Natural killer cell (primary cell): Measurements from ENCODE around the gene STXBP1. TPM values are rescaled to one million over a fixed set of nuclear protein-coding genes. Genes with fewer than 3 reads are reported as not detected.
A peak's percentile ranks its signal among the peaks of the same experiment; 100 is the strongest.

Source experiments
- ATAC-seq, 3 donors: fragments of 150-1000 bp in 2 of 3; fragments of 200-7000 bp in 1 of 3; cut with Tn5 transposase; 1 replicate in 1 of 3; 2 replicates in 2 of 3; pipeline ENCODE4 v1.10.0; 2021; ENCODE audit warnings: mild to moderate bottlenecking in 2 of 3, moderate library complexity in 2 of 3
- DNase-seq, 2 donors: peaks; one replicate each; pipeline versions ENCODE4 v3.0.0 to v3.0.0-alpha.2; 2013 to 2021; ENCODE audit warnings: mixed read lengths in 1 of 2
- H3K27ac ChIP-seq: one replicate; pipeline ENCODE4 v1.5.1; 2013; ENCODE audit warnings: mild to moderate bottlenecking, low read length
- H3K27me3 ChIP-seq: one replicate; pipeline ENCODE4 v1.6.1; 2013; ENCODE audit warnings: low read length; ENCODE audit not compliant: control insufficient read depth, insufficient read depth
- H3K36me3 ChIP-seq: one replicate; pipeline ENCODE4 v1.6.1; 2013; ENCODE audit warnings: low read length; ENCODE audit not compliant: control insufficient read depth, insufficient read depth
- H3K4me1 ChIP-seq: one replicate; pipeline ENCODE4 v1.6.1; 2013; ENCODE audit warnings: low read length; ENCODE audit not compliant: control insufficient read depth, insufficient read depth
- H3K4me3 ChIP-seq: one replicate; pipeline ENCODE4 v1.5.1; 2013; ENCODE audit warnings: low read length
- H3K9me3 ChIP-seq: one replicate; pipeline ENCODE4 v1.6.1; 2013; ENCODE audit warnings: low read length; ENCODE audit not compliant: control insufficient read depth, insufficient read depth
- H3K27ac Mint-ChIP-seq, 2 donors: one replicate each; pipeline ENCODE4 v1.8.0; 2022; ENCODE audit warnings: mild to moderate bottlenecking in 2 of 2, mixed read lengths in 2 of 2, moderate library complexity in 1 of 2
- H3K27me3 Mint-ChIP-seq, 2 donors: one replicate each; pipeline ENCODE4 v1.8.0; 2022; ENCODE audit warnings: low read depth in 2 of 2, mixed read lengths in 2 of 2
- H3K36me3 Mint-ChIP-seq: one replicate; pipeline ENCODE4 v1.8.0; 2022; ENCODE audit warnings: mixed read lengths
- H3K4me1 Mint-ChIP-seq, 2 donors: one replicate each; pipeline ENCODE4 v1.8.0; 2022; ENCODE audit warnings: mixed read lengths in 2 of 2
- H3K4me3 Mint-ChIP-seq: one replicate; pipeline ENCODE4 v1.8.0; 2022; ENCODE audit warnings: mild to moderate bottlenecking, moderate library complexity, mixed read lengths
- H3K9me3 Mint-ChIP-seq, 2 donors: one replicate each; pipeline ENCODE4 v1.8.0; 2022; ENCODE audit warnings: mixed read lengths in 2 of 2
- WGBS: methylation state at CpG from one replicate; pipeline ENCODE4 v1.1.7; 2013; ENCODE audit warnings: missing lambda C conversion rate; ENCODE audit not compliant: insufficient coverage; 5-methylcytosine and 5-hydroxymethylcytosine counted together
- intact Hi-C: fragments of 100-400 bp; cut with micrococcal nuclease; formaldehyde crosslinking; loops from one replicate; pipeline ENCODE4 v1.14.2; 2022
- total RNA-seq, 4 donors: library from RNA; stranded (reverse); fragments of 120-200 nt in 1 of 4; gene quantifications; one replicate each; pipeline versions ENCODE4 v1.2.3 to v1.2.4, GENCODE V29; 2013 to 2022
- TF ChIP-seq, protein P1 (sequence below): fragments of 200-600 bp; IDR thresholded peaks from one replicate; pipeline ENCODE4 v1.8.0; 2022; ENCODE audit warnings: antibody characterized with exemption

STXBP1 gene
- total RNA-seq, 3 donors from 2014 or later (not counting 1 experiment from before 2014, with no cell fraction given) = 0.97 to 1.8 (median 1.6) TPM

DNA sequence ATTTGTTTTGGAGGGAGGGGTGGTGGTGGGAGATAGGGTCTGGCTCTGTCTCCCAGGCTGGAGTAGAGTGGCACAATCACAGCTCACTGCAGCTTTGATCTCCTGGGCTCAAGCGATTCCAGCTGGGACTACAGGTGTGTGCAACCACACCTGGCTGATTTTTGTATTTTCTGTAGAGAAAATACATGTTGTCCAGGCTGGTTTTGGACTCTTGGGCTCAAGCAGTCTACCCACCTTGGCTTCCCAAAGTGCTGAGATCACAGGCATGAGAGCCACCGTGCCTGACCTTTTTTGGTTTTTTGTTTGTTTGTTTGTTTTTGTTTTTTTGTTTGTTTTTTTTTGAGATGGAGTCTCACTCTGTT, 15.4 kb downstream of the STXBP1 start:
- no peak overlapping the region for H3K4me3 ChIP-seq
- no peaks in the 10 kb centered on the region for H3K9me3 ChIP-seq
- Mint-ChIP-seq H3K4me1 (no peaks in the 10 kb centered on the region), H3K9me3 (no peaks in the 10 kb centered on the region), H3K4me3 (no peak overlapping the region), H3K27ac (no peak overlapping the region), H3K36me3 (no peaks in the 10 kb centered on the region), H3K27me3 (peaks cover 7 to 12% of the 10 kb centered on the region in 2 donors)
- no peaks in the 10 kb centered on the region for H3K4me1 ChIP-seq
- H3K27ac ChIP-seq = no peak overlapping the region
- TF ChIP-seq, protein P1, sequence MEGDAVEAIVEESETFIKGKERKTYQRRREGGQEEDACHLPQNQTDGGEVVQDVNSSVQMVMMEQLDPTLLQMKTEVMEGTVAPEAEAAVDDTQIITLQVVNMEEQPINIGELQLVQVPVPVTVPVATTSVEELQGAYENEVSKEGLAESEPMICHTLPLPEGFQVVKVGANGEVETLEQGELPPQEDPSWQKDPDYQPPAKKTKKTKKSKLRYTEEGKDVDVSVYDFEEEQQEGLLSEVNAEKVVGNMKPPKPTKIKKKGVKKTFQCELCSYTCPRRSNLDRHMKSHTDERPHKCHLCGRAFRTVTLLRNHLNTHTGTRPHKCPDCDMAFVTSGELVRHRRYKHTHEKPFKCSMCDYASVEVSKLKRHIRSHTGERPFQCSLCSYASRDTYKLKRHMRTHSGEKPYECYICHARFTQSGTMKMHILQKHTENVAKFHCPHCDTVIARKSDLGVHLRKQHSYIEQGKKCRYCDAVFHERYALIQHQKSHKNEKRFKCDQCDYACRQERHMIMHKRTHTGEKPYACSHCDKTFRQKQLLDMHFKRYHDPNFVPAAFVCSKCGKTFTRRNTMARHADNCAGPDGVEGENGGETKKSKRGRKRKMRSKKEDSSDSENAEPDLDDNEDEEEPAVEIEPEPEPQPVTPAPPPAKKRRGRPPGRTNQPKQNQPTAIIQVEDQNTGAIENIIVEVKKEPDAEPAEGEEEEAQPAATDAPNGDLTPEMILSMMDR = no peak
- no peaks in the 10 kb centered on the region for H3K36me3 ChIP-seq
- peaks cover under 1% of the 10 kb centered on the region for H3K27me3 ChIP-seq
- 96% methylated on average over 2 of the region's 2 CpGs for WGBS
- ATAC-seq = no peak
- intact Hi-C loops = no loop called here
- no peak for DNase-seq

DNA sequence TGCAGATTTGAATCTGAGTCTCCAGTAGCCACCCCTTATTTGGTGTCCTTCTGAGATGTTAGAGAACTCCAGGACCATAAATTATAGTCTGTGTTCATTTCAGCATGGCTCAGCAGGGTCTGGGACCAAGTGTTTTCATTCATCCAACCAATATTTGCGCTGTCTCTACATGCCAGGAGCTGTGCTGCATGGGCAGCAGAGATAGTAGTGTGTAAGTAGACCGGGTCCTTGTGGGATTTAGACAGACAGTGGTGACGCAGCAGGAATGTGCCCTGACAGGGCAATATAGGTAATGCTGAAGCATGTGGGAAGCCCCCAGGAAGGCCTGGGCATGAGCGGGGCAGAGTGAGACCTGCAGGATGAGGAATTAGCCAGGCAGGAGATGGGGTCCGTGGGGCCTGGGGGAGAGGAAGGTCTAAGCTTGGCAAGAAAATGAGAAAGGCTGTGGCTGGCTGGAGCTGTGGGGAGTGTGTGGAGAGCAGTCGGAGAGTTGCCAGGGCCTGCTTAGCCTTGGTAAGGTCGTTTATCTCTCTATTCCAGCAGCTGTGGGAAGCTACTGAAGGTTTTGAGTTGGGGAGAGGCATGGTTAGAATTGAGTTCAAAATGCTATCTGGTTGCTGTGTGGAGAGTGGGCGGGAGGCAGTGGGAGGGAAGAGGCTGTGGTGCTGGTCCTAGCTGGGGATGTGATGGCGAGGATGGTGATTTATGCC, 16.8 kb downstream of the STXBP1 start:
- no peaks in the 10 kb centered on the region for H3K9me3 Mint-ChIP-seq
- DNase-seq (no peak), ATAC-seq (no peak)
- 82% methylated on average over 9 of the region's 9 CpGs for WGBS
- Histone ChIP-seq H3K27ac (no peak overlapping the region), H3K36me3 (no peaks in the 10 kb centered on the region), H3K27me3 (no peaks in the 10 kb centered on the region), H3K4me3 (no peak overlapping the region), H3K9me3 (no peaks in the 10 kb centered on the region), H3K4me1 (no peaks in the 10 kb centered on the region)
- intact Hi-C loops = no loop called here
- peaks cover 10 to 12% of the 10 kb centered on the region in 2 donors for H3K27me3 Mint-ChIP-seq
- TF ChIP-seq, protein P1 = no peak
- H3K27ac Mint-ChIP-seq = no peak overlapping the region
- H3K4me3 Mint-ChIP-seq = no peak overlapping the region
- H3K4me1 Mint-ChIP-seq = no peaks in the 10 kb centered on the region
- H3K36me3 Mint-ChIP-seq = no peaks in the 10 kb centered on the region

DNA sequence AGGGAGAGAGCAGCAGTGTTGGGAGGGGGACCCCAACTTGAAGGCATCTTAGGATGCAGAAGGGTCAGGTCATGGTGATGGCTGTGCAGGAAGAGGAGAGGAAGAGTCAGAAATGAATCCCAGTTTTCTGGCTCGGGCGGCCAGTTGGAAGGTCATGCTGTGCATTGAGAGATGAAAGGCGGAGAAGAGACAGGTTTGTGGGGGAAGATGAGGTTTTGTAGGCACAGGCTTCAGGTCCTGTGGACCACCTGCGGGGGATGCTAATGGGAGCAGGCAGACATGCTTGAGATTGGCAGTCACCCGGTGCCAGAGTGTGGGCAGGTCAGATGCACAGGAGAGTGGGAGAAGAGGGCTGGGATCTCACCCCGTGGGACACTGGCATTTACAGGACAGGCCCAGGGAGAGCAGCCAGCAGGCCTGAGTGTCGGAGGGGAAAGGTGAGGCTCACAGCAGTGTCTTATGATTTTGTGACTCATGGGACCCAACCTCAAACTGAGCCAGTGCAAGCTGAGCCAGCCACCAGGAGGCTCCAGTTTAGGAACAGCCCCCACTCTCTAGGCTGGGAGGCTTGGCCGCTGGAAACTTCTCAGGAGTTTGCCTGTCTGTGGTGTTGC, 17.5 kb downstream of the STXBP1 start:
- H3K36me3 ChIP-seq = no peaks in the 10 kb centered on the region
- no peaks in the 10 kb centered on the region for H3K4me1 ChIP-seq
- 94% methylated on average over 8 of the region's 8 CpGs for WGBS
- Mint-ChIP-seq H3K36me3 (no peaks in the 10 kb centered on the region), H3K9me3 (no peaks in the 10 kb centered on the region), H3K4me3 (no peak overlapping the region), H3K27me3 (peaks cover 10 to 12% of the 10 kb centered on the region in 2 donors), H3K27ac (no peak overlapping the region), H3K4me1 (no peaks in the 10 kb centered on the region)
- no peaks in the 10 kb centered on the region for H3K27me3 ChIP-seq
- peak in 1 of 3 donors; percentile 40 for ATAC-seq
- intact Hi-C loops = no loop called here
- peak in 1 of 2 donors; percentile 23 for DNase-seq
- H3K9me3 ChIP-seq = no peaks in the 10 kb centered on the region
- TF ChIP-seq, protein P1 = no peak
- H3K4me3 ChIP-seq = no peak overlapping the region
- H3K27ac ChIP-seq = no peak overlapping the region
